ENCODE data around the gene CHIC2.
"Not testable (repeated sequence)": the region's sequence is repeated elsewhere in the genome, so short reads cannot be mapped to it uniquely, and the experiment has no call there.

The CHIC2 gene

GRCh38 chr4:54041100-54041499, 23.3 kb downstream of the CHIC2 start:
- no peak overlapping the region for H3K4me3 ChIP-seq (ENCODE audit: low read depth, low read length)
- no peaks in the 10 kb centered on the region for H3K36me3 ChIP-seq
- no peaks in the 10 kb centered on the region for H3K27me3 ChIP-seq
- H3K4me1 ChIP-seq = no peaks in the 10 kb centered on the region
- no peak for DNase-seq
- TF ChIP-seq CTCF (IDR thresholded peaks at IDR 0.05; ENCODE audit: low read depth, low read length) = no peak
- H3K9me3 ChIP-seq = no peaks in the 10 kb centered on the region

GRCh38 chr4:54038056-54038455, 26.3 kb downstream of the CHIC2 start:
- H3K36me3 ChIP-seq = no peaks in the 10 kb centered on the region
- H3K27me3 ChIP-seq = no peaks in the 10 kb centered on the region
- no peak for TF ChIP-seq CTCF (IDR thresholded peaks at IDR 0.05; ENCODE audit: low read depth, low read length)
- H3K4me1 ChIP-seq = no peaks in the 10 kb centered on the region
- H3K4me3 ChIP-seq (ENCODE audit: low read depth, low read length) = no peak overlapping the region
- H3K9me3 ChIP-seq = no peaks in the 10 kb centered on the region
- no peak for DNase-seq

DNA sequence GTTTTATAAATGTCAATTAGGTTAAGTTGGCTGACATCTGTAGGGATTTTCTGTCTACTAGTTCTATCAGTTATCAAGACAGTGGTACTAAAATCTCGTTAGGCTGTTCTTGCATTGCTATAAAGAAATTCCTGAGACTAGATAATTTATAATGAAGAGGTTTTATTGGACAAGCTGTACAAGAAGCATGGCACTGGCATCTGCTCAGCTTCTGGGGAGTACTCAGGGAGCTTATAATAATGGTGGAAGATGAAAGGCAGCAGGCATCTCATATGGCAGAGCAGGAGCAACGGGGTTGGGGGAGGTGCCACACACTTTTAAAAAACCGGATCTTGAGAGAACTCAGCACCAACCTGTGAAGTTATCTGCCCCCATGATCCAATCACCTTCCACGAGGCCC, 28.2 kb downstream of the CHIC2 start:
- Histone ChIP-seq H3K36me3 (no peaks in the 10 kb centered on the region), H3K27me3 (no peaks in the 10 kb centered on the region), H3K4me3 (ENCODE audit: low read depth, low read length) (no peak overlapping the region), H3K4me1 (no peaks in the 10 kb centered on the region), H3K9me3 (no peaks in the 10 kb centered on the region)
- no peak for TF ChIP-seq CTCF (IDR thresholded peaks at IDR 0.05; ENCODE audit: low read depth, low read length)
- DNase-seq = no peak

DNA sequence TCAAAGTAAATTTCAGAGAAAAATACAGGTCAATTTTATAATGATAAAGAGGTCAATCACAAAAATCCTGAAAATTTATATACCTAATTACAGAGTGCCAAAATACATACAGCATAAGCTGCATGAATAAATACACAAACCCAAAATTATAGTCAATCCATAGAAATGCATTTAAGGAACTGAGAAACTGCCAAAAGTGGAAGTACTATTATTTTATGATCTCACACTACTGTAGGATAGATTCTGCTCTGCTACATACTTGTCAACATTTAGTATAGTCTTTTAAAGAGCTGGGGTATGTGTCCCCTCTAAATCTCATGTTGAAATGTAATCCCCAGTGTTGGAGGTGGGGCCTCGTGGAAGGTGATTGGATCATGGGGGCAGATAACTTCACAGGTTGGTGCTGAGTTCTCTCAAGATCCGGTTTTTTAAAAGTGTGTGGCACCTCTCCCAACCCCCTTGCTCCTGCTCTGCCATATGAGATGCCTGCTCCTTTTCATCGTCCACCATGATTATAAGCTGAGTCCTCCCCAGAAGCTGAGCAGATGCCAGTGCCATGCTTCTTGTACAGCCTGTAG, 31.8 kb downstream of the CHIC2 start:
- no peaks in the 10 kb centered on the region for H3K27me3 ChIP-seq
- no peaks in the 10 kb centered on the region for H3K9me3 ChIP-seq
- no peak for TF ChIP-seq CTCF (IDR thresholded peaks at IDR 0.05; ENCODE audit: low read depth, low read length)
- DNase-seq = no peak
- no peaks in the 10 kb centered on the region for H3K4me1 ChIP-seq
- H3K4me3 ChIP-seq (ENCODE audit: low read depth, low read length) = no peak overlapping the region
- no peaks in the 10 kb centered on the region for H3K36me3 ChIP-seq

DNA sequence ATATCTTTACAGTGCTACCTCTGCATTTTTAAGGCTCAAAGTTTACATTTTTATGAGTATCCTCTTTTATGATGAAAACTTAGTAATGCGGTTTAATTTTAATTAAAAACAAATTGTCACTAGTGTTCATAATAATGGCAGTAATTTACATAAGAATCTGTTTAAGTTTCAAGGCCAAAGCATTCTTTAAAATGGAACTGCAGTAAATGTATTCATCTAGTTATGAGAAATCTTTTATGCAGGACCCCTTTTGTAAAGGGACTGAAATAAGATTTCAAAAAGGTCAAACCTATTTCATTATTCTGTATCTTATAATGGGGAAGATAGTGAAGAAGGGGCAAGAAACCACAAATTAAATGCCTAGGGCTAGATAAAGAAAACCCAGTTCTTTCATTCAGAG, 37.1 kb downstream of the CHIC2 start:
- H3K36me3 ChIP-seq = no peaks in the 10 kb centered on the region
- DNase-seq = no peak

DNA sequence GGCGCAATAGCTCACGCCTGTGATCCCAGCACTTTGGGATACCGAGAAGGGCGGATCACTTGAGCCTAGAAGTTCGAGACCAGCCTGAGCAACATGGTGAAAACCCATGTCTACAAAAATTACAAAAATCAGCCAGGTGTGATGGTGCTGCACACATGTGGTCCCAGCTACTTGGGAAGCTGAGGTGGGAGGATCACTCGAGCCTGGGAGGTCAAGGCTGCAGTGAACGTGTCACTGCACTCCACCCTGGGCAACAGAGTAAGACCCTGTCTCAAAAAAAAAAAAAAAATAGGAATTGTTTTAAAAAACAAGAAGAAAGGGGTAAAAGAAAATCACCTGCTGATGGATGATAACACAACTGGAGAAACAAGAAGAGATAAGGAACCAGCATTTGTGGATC, 38.8 kb downstream of the CHIC2 start:
- TF ChIP-seq CTCF (IDR thresholded peaks at IDR 0.05; ENCODE audit: low read depth, low read length) = no peak
- Histone ChIP-seq H3K4me3 (ENCODE audit: low read depth, low read length) (no peak overlapping the region), H3K9me3 (no peaks in the 10 kb centered on the region), H3K36me3 (no peaks in the 10 kb centered on the region), H3K27me3 (no peaks in the 10 kb centered on the region), H3K4me1 (no peaks in the 10 kb centered on the region)
- DNase-seq = no peak

More for the DNA sequence above, 37.1 kb downstream of the CHIC2 start:
- TF ChIP-seq CTCF (IDR thresholded peaks at IDR 0.05; ENCODE audit: low read depth, low read length) = no peak
- no peaks in the 10 kb centered on the region for H3K9me3 ChIP-seq
- no peaks in the 10 kb centered on the region for H3K27me3 ChIP-seq
- no peak overlapping the region for H3K4me3 ChIP-seq (ENCODE audit: low read depth, low read length)
- no peaks in the 10 kb centered on the region for H3K4me1 ChIP-seq

DNA sequence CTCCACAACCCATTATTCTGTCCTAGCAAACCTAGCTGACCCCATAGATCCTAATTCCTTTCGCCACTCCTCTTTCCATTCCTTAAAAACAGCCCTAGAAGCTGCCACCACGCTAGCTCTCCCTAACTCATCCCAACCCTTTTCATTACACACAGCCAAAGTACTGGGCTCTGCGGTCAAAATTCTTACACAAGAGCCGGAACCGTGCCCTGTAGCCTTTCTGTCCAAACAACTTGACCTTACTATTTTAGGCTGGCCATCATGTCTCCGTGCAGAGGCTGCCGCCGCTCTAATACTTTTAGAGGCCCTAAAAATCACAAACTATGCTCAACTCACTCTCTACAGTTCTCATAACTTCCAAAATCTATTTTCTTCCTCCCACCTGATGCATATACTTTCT, 41.4 kb downstream of the CHIC2 start:
- not testable (repeated sequence) for H3K4me3 ChIP-seq (ENCODE audit: low read depth, low read length); H3K27me3 ChIP-seq; H3K36me3 ChIP-seq; H3K9me3 ChIP-seq; H3K4me1 ChIP-seq; DNase-seq

Measured in BE2C (cell line).